NCI-H2171 treated with DMSO at 0.1 percent for 48 hours (cell line): ENCODE results near the gene GARIN6.
"Not testable (repeated sequence)": the region's sequence is repeated elsewhere in the genome, so short reads cannot be mapped to it uniquely, and the experiment has no call there.

Experiments
- DNase-seq: peaks from one replicate; lab custom pipeline; 2025; lab: John Stamatoyannopoulos, UW

Gene GARIN6

GRCh38 chr12:99647453-99647852, at the start of gene GARIN6:
TSS of gene GARIN6 (plus strand) at chr12:99647753. CDS start at chr12:99648175, 422 bp downstream.
- no peak for DNase-seq

- no peak for DNase-seq
Observed at GRCh38 chr12:99598785-99599184, 48.8 kb upstream of the GARIN6 start.

GRCh38 chr12:99600388-99600787, 47.2 kb upstream of the GARIN6 start:
- no peak for DNase-seq

- no peak for DNase-seq
Observed at GRCh38 chr12:99609455-99610181, 37.9 kb upstream of the GARIN6 start.

- no peak for DNase-seq
Observed at GRCh38 chr12:99611117-99611516, 36.4 kb upstream of the GARIN6 start.

GRCh38 chr12:99611599-99611998, 36.0 kb upstream of the GARIN6 start:
- no peak for DNase-seq

- DNase-seq, result no peak
Observed at GRCh38 chr12:99618657-99619056, 28.9 kb upstream of the GARIN6 start.

- peak; percentile 42 for DNase-seq
Observed at GRCh38 chr12:99619389-99620158, 28.0 kb upstream of the GARIN6 start.

GRCh38 chr12:99620159-99620479, 27.4 kb upstream of the GARIN6 start:
- no peak for DNase-seq

GRCh38 chr12:99624591-99624990, 23.0 kb upstream of the GARIN6 start:
- not testable (repeated sequence) for DNase-seq

- no peak for DNase-seq
Observed at GRCh38 chr12:99627459-99627858, 20.1 kb upstream of the GARIN6 start.

- DNase-seq, result no peak
Observed at GRCh38 chr12:99644629-99645028, 2.9 kb upstream of the GARIN6 start.

GRCh38 chr12:99648183-99648582, 630 bp downstream of the GARIN6 start:
- DNase-seq, result no peak

- DNase-seq, result no peak
Observed at GRCh38 chr12:99649551-99649950, 2.0 kb downstream of the GARIN6 start.

GRCh38 chr12:99658671-99659349, 11.3 kb downstream of the GARIN6 start:
- peak; percentile 23 for DNase-seq

- DNase-seq, result no peak
Observed at GRCh38 chr12:99670635-99671034, 23.1 kb downstream of the GARIN6 start.

GRCh38 chr12:99680276-99680675, 32.7 kb downstream of the GARIN6 start:
- DNase-seq, result no peak

GRCh38 chr12:99686142-99686541, 38.6 kb downstream of the GARIN6 start:
- no peak for DNase-seq

GRCh38 chr12:99695050-99695449, 47.5 kb downstream of the GARIN6 start:
- DNase-seq, result no peak
